Psoas muscle (tissue), 8 donors: Measurements from ENCODE around the gene PRKAB2. TPM values are rescaled to one million over a fixed set of nuclear protein-coding genes. Genes with fewer than 3 reads are reported as not detected.
"Not testable (repeated sequence)": the region's sequence is repeated elsewhere in the genome, so short reads cannot be mapped to it uniquely, and the experiment has no call there.

Source experiments
- ATAC-seq, 4 donors: fragments of 200-7000 bp; cut with Tn5 transposase; one replicate each; pipeline ENCODE4 v1.9.1; 2020; ENCODE audit warnings: moderate library complexity in 3 of 4, mild to moderate bottlenecking in 2 of 4
- DNase-seq, 2 donors: peaks; one replicate each; pipeline ENCODE4 v3.0.0-alpha.2; 2020
- H3K27ac ChIP-seq: fragments of 200-600 bp; one replicate; pipeline ENCODE4 v1.8.0; 2022
- H3K27me3 ChIP-seq, 3 donors: fragments of 200-600 bp in 1 of 3; one replicate each; pipeline versions ENCODE4 v1.6.1 to v1.8.0; 2013 to 2022; ENCODE audit warnings: low read length in 2 of 3, mild to moderate bottlenecking in 2 of 3, moderate library complexity in 1 of 3; ENCODE audit not compliant: insufficient read depth in 3 of 3
- H3K36me3 ChIP-seq, 2 donors: fragments of 200-600 bp in 1 of 2; one replicate each; pipeline versions ENCODE4 v1.6.1 to v1.8.0; 2013 to 2022; ENCODE audit warnings: low read depth in 1 of 2, mild to moderate bottlenecking in 1 of 2, moderate library complexity in 1 of 2; ENCODE audit not compliant: insufficient read depth in 1 of 2
- H3K4me1 ChIP-seq: fragments of 200-600 bp; one replicate; pipeline ENCODE4 v1.8.0; 2022
- H3K4me3 ChIP-seq: fragments of 200-600 bp; one replicate; pipeline ENCODE4 v1.8.0; 2022; ENCODE audit warnings: mild to moderate bottlenecking
- H3K9me3 ChIP-seq: fragments of 200-600 bp; one replicate; pipeline ENCODE4 v1.8.0; 2022
- CTCF ChIP-seq: fragments of 200-600 bp; IDR thresholded peaks from one replicate; pipeline ENCODE4 v1.8.0; 2022; ENCODE audit warnings: antibody characterized with exemption
- whole genome bisulfite sequencing, 3 donors: extraction: QIAGEN DNeasy Blood & Tissue Kit; methylation state at CpG; one replicate each; pipeline versions ENCODE4 v1.1.6 to v1.1.7; 2013; 5-methylcytosine and 5-hydroxymethylcytosine counted together
- intact Hi-C, 2 donors: fragments of 100-400 bp; cut with DNase I; formaldehyde crosslinking; loops; one replicate each; pipeline versions ENCODE4 v1.11.0 to v1.14.2; 2022
- polyA plus RNA-seq, 3 donors: library from polyadenylated mRNA; stranded (reverse); fragments of 200-250 nt; gene quantifications; one replicate each; pipeline ENCODE4 v1.2.3, GENCODE V29; 2013
- total RNA-seq, 4 donors: library from RNA; stranded (reverse); fragmentation: NEBNext Ultra II Directional in 2 of 4; extraction: Animal tissue kit (Norgen Biotek cat#: 25700) in 2 of 4; gene quantifications; one replicate each; pipeline versions ENCODE4 v1.2.1 to v1.2.4, GENCODE V29; 2021 to 2023
- donor health status: healthy with polysubstance abuse.
- donor health status: DM: no; HTN: no; CAD: no; lungs with moderate emphysema.
- donor health status: Bipolar disorder and iron deficiency.
- donor health status: healthy.
- donor health status: DM: yes; HTN: yes; CAD: no.
- donor health status: DM: no; HTN: no; CAD: no.
- donor health status: DM: no; HTN: no; CAD: no.
- donor health status: DM: yes; HTN: yes; CAD: no.

Gene PRKAB2
- total and polyA plus RNA-seq, 7 donors: 14.1 to 77.7 (median 51.0) TPM

DNA sequence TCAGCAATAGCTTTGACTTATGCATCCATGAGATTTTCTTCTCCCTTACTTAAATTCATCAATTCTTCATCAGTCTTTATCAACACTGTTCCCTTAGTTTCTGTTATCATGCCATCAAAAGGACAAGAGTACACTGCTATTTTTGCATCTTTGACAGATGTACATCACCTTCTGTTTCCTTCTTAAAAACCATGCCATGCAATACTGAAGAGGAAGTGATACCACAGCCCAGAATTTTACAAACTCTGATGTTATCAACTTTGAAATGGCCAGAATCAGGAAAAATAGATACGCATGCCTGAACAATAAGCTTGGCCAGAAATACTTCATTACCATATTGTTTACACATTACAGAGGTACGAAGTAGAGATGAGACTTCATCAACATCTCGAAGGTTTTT is 31.8 kb upstream of the PRKAB2 start:
- Histone ChIP-seq H3K4me1 (no peaks in the 10 kb centered on the region), H3K27ac (no peak overlapping the region), H3K4me3 (no peak overlapping the region), H3K9me3 (no peaks in the 10 kb centered on the region), H3K27me3 (no peaks in the 10 kb centered on the region), H3K36me3 (peaks cover 0 to 6% of the 10 kb centered on the region in 2 donors)
- ATAC-seq (no peak), DNase-seq (no peak)
- WGBS, 3 donors: 90 to 93% (median 93%) methylated on average over 3 of the region's 3 CpGs
- intact Hi-C loops: no loop called here
- no peak for TF ChIP-seq CTCF

DNA sequence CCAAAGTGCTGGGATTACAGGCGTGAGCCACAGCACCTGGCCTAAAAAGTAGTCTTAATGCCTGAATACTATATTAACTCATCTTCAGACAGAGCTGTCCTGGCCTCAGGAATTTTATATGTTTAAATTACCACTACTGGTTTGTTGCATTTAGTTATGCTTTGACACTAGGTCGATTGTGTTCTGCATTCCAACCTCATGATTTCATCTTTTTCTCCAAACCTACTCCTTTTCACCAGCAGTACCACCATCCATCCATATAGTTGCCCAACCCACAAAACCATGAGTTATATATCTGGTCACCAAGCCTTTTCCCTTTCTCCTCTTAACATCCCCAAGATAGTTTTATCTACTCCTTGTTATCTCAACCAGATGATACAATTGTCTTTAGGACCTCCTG is 30.3 kb upstream of the PRKAB2 start:
- H3K4me1 ChIP-seq: no peaks in the 10 kb centered on the region
- ATAC-seq: no peak
- H3K9me3 ChIP-seq: no peaks in the 10 kb centered on the region
- H3K36me3 ChIP-seq: peaks cover 0 to 6% of the 10 kb centered on the region in 2 donors
- DNase-seq: no peak
- H3K4me3 ChIP-seq: no peak overlapping the region
- intact Hi-C loops: no loop called here
- H3K27me3 ChIP-seq: no peaks in the 10 kb centered on the region
- TF ChIP-seq CTCF: no peak
- WGBS, 3 donors: 62 to 65% (median 63%) methylated on average over 2 of the region's 2 CpGs
- no peak overlapping the region for H3K27ac ChIP-seq

DNA sequence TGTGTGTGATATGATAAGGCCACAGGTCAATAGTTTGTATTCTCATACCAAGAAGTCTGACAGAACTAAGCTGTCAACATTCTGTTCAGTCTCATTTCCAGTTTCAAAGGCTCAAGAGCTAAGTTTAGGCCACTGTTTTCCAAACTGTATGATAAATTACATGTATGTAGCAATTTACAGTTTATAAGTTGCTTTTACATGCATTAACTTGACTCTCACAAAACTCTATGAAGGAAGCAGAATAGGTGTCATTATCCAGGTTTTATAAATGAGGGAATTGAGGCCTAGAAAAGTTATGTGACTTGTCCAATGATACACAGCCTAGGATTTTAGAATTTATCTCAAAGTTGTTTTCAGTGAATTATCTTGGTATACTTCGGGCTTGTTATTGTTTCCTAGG is 29.5 kb upstream of the PRKAB2 start:
- Histone ChIP-seq H3K4me1 (no peaks in the 10 kb centered on the region), H3K4me3 (no peak overlapping the region), H3K36me3 (peaks cover 0 to 6% of the 10 kb centered on the region in 2 donors), H3K9me3 (no peaks in the 10 kb centered on the region), H3K27ac (no peak overlapping the region), H3K27me3 (no peaks in the 10 kb centered on the region)
- TF ChIP-seq CTCF: no peak
- no peak for ATAC-seq
- DNase-seq: no peak
- intact Hi-C loops: no loop called here
- WGBS, 3 donors: 97% methylated on average over 1 of the region's 1 CpG

- H3K4me1 ChIP-seq: no peaks in the 10 kb centered on the region
- intact Hi-C loops: no loop called here
- TF ChIP-seq CTCF: no peak
- no peaks in the 10 kb centered on the region for H3K27me3 ChIP-seq
- H3K9me3 ChIP-seq: no peaks in the 10 kb centered on the region
- ATAC-seq (no peak), DNase-seq (no peak)
- peaks cover 0 to 6% of the 10 kb centered on the region in 2 donors for H3K36me3 ChIP-seq
- 72 to 87% (median 76%) methylated on average over 4 of the region's 4 CpGs for WGBS, 3 donors
- no peak overlapping the region for H3K4me3 ChIP-seq
- H3K27ac ChIP-seq: no peak overlapping the region
These were observed 29.0 kb upstream of the PRKAB2 start for GRCh38 chr1:147201276-147201675.

GRCh38 chr1:147197324-147197723 is 25.1 kb upstream of the PRKAB2 start:
- WGBS, 3 donors: 57 to 95% (median 75%) methylated on average over 3 of the region's 3 CpGs
- intact Hi-C loops, H3K36me3 ChIP-seq, H3K4me3 ChIP-seq, H3K9me3 ChIP-seq, DNase-seq, H3K4me1 ChIP-seq, H3K27ac ChIP-seq, H3K27me3 ChIP-seq, ATAC-seq: not testable (repeated sequence)
